GM03348 (cell line): ENCODE measurements around the gene PTPRR.

Experiments
- DNase-seq: peaks from one replicate; pipeline ENCODE4 v3.0.0; 2012; ENCODE audit warnings: low spot score

The PTPRR gene

GRCh38 chr12:70796989-70797388 lies 123.5 kb downstream of the PTPRR start:
- no peak for DNase-seq

- no peak for DNase-seq
These were observed 124.9 kb downstream of the PTPRR start for GRCh38 chr12:70795608-70796007.

GRCh38 chr12:70794131-70794530 lies 126.4 kb downstream of the PTPRR start:
- DNase-seq: no peak

GRCh38 chr12:70788774-70789173 lies 131.8 kb downstream of the PTPRR start:
- no peak for DNase-seq

- DNase-seq: no peak
These were observed 132.9 kb downstream of the PTPRR start for GRCh38 chr12:70787612-70788011.

GRCh38 chr12:70785896-70786295 lies 134.6 kb downstream of the PTPRR start:
- DNase-seq: no peak

GRCh38 chr12:70784042-70784668 lies 136.4 kb downstream of the PTPRR start:
- no peak for DNase-seq

- DNase-seq: no peak
These were observed 137.1 kb downstream of the PTPRR start for GRCh38 chr12:70783455-70783854.

GRCh38 chr12:70779250-70779649 lies 141.3 kb downstream of the PTPRR start:
- DNase-seq: no peak

GRCh38 chr12:70774055-70774454 lies 146.5 kb downstream of the PTPRR start:
- DNase-seq: peak; percentile 34

- DNase-seq: no peak
These were observed 147.7 kb downstream of the PTPRR start for GRCh38 chr12:70772836-70773235.

GRCh38 chr12:70771581-70771980 lies 149.0 kb downstream of the PTPRR start:
- no peak for DNase-seq

- no peak for DNase-seq
These were observed 156.9 kb downstream of the PTPRR start for GRCh38 chr12:70763666-70764065.

- DNase-seq: no peak
These were observed 158.5 kb downstream of the PTPRR start for GRCh38 chr12:70762000-70762399.

- DNase-seq: no peak
These were observed 161.2 kb downstream of the PTPRR start for GRCh38 chr12:70759161-70759918.

- DNase-seq: no peak
These were observed 162.1 kb downstream of the PTPRR start for GRCh38 chr12:70758494-70758845.

- no peak for DNase-seq
These were observed 162.6 kb downstream of the PTPRR start for GRCh38 chr12:70757830-70758493.

GRCh38 chr12:70756791-70757190 lies 163.7 kb downstream of the PTPRR start:
- no peak for DNase-seq

GRCh38 chr12:70756118-70756517 lies 164.4 kb downstream of the PTPRR start:
- peak; percentile 8 for DNase-seq

- DNase-seq: no peak
These were observed 166.2 kb downstream of the PTPRR start for GRCh38 chr12:70754330-70754741.

- DNase-seq: no peak
These were observed 168.2 kb downstream of the PTPRR start for GRCh38 chr12:70752327-70752726.

- no peak for DNase-seq
These were observed 170.6 kb downstream of the PTPRR start for GRCh38 chr12:70749931-70750330.

GRCh38 chr12:70748809-70749208 lies 171.7 kb downstream of the PTPRR start:
- DNase-seq: no peak
